ENCODE measurements around the gene CDK11B. TPM values are rescaled to one million over a fixed set of nuclear protein-coding genes. Genes with fewer than 3 reads are reported as not detected.

The CDK11B gene
- total RNA-seq, 1 experiment from 2014 or later: 11.3 TPM

GRCh38 chr1:1628754-1629429 lies 29.9 kb downstream of the CDK11B start:
- DNase-seq (ENCODE audit: extremely low read depth, low read depth): no peak

GRCh38 chr1:1627829-1628753 lies 30.7 kb downstream of the CDK11B start:
- no peak for DNase-seq (ENCODE audit: extremely low read depth, low read depth)

GRCh38 chr1:1627261-1627828 lies 31.5 kb downstream of the CDK11B start:
- no peak for DNase-seq (ENCODE audit: extremely low read depth, low read depth)

GRCh38 chr1:1626207-1627141 lies 32.3 kb downstream of the CDK11B start:
- no peak for DNase-seq (ENCODE audit: extremely low read depth, low read depth)

- DNase-seq (ENCODE audit: extremely low read depth, low read depth): no peak
These were observed 33.0 kb downstream of the CDK11B start for GRCh38 chr1:1625824-1626206.

- no peak for DNase-seq (ENCODE audit: extremely low read depth, low read depth)
These were observed 33.4 kb downstream of the CDK11B start for GRCh38 chr1:1625404-1625775.

GRCh38 chr1:1624443-1625403 lies 34.1 kb downstream of the CDK11B start:
- no peak for DNase-seq (ENCODE audit: extremely low read depth, low read depth)

GRCh38 chr1:1623631-1624442 lies 35.0 kb downstream of the CDK11B start:
- DNase-seq (ENCODE audit: extremely low read depth, low read depth): no peak

GRCh38 chr1:1623181-1623630 lies 35.6 kb downstream of the CDK11B start:
- DNase-seq (ENCODE audit: extremely low read depth, low read depth): no peak

GRCh38 chr1:1622788-1623094 lies 36.1 kb downstream of the CDK11B start:
- no peak for DNase-seq (ENCODE audit: extremely low read depth, low read depth)

- no peak for DNase-seq (ENCODE audit: extremely low read depth, low read depth)
These were observed 36.6 kb downstream of the CDK11B start for GRCh38 chr1:1622010-1622787.

- no peak for DNase-seq (ENCODE audit: extremely low read depth, low read depth)
These were observed 37.4 kb downstream of the CDK11B start for GRCh38 chr1:1621173-1622009.

GRCh38 chr1:1620433-1621139 lies 38.2 kb downstream of the CDK11B start:
- DNase-seq (ENCODE audit: extremely low read depth, low read depth): no peak

GRCh38 chr1:1619917-1620361 lies 38.9 kb downstream of the CDK11B start:
- DNase-seq (ENCODE audit: extremely low read depth, low read depth): no peak

GRCh38 chr1:1618396-1619068 lies 40.3 kb downstream of the CDK11B start:
- no peak for DNase-seq (ENCODE audit: extremely low read depth, low read depth)

- DNase-seq (ENCODE audit: extremely low read depth, low read depth): no peak
These were observed 40.9 kb downstream of the CDK11B start for GRCh38 chr1:1617925-1618324.
